Liver (tissue), 9 donors: ENCODE data around the gene CNTN1. TPM values are rescaled to one million over a fixed set of nuclear protein-coding genes. Genes with fewer than 3 reads are reported as not detected.

ENCODE experiments used
- DNase-seq: peaks from one replicate; pipeline ENCODE4 v3.0.0-alpha.2; 2017; ENCODE audit warnings: low spot score
- H3K27ac ChIP-seq, 2 donors: one replicate each; pipeline ENCODE4 v1.7.0; 2013; ENCODE audit warnings: inconsistent platforms in 2 of 2, low read length in 2 of 2, control low read depth in 1 of 2, low read depth in 1 of 2, mild to moderate bottlenecking in 1 of 2
- H3K27me3 ChIP-seq, 4 donors: one replicate each; pipeline versions ENCODE4 v1.6.1 to v1.7.0; 2013; ENCODE audit warnings: low read length in 3 of 4, inconsistent platforms in 1 of 4, mild to moderate bottlenecking in 1 of 4, moderate library complexity in 1 of 4; ENCODE audit not compliant: control insufficient read depth in 4 of 4, insufficient read depth in 4 of 4
- H3K36me3 ChIP-seq, 4 donors: one replicate each; pipeline versions ENCODE4 v1.6.1 to v1.7.0; 2013; ENCODE audit warnings: low read length in 3 of 4, mild to moderate bottlenecking in 3 of 4, low read depth in 1 of 4, moderate library complexity in 1 of 4; ENCODE audit not compliant: control insufficient read depth in 4 of 4, insufficient read depth in 3 of 4
- H3K4me1 ChIP-seq, 4 donors: one replicate each; pipeline versions ENCODE4 v1.6.1 to v1.7.0; 2013; ENCODE audit warnings: low read length in 3 of 4, mild to moderate bottlenecking in 3 of 4, moderate library complexity in 1 of 4; ENCODE audit not compliant: control insufficient read depth in 4 of 4, insufficient read depth in 4 of 4
- H3K4me3 ChIP-seq, 3 donors: one replicate each; pipeline versions ENCODE4 v1.6.1 to v1.7.0; 2013; ENCODE audit warnings: low read length in 3 of 3, control low read depth in 1 of 3, low read depth in 1 of 3, mild to moderate bottlenecking in 1 of 3
- H3K9ac ChIP-seq, 2 donors: one replicate each; pipeline ENCODE4 v1.7.0; 2013; ENCODE audit warnings: low read length in 2 of 2, mild to moderate bottlenecking in 2 of 2, moderate library complexity in 2 of 2, control low read depth in 1 of 2, low read depth in 1 of 2
- H3K9me3 ChIP-seq, 4 donors: one replicate each; pipeline versions ENCODE4 v1.6.1 to v1.7.0; 2013; ENCODE audit warnings: low read length in 3 of 4; ENCODE audit not compliant: control insufficient read depth in 4 of 4
- ATF3 ChIP-seq: IDR thresholded peaks from 2 replicates; pipeline ENCODE4 v1.6.1; 2016; ENCODE audit warnings: antibody characterized with exemption
- CTCF ChIP-seq: fragments of 150-350 bp; IDR thresholded peaks from 2 replicates; pipeline ENCODE4 v1.5.1; 2017; ENCODE audit warnings: improper control_type of control experiment, low read depth, low read length; ENCODE audit not compliant: missing input control
- EGR1 ChIP-seq, 2 donors: IDR thresholded peaks; 2 replicates each; pipeline ENCODE4 v1.6.1; 2016 to 2018; ENCODE audit warnings: antibody characterized with exemption in 2 of 2, low read depth in 2 of 2
- FOXA1 ChIP-seq: IDR thresholded peaks from 2 replicates; pipeline ENCODE4 v1.6.1; 2016; ENCODE audit warnings: antibody characterized with exemption
- FOXA2 ChIP-seq: IDR thresholded peaks from 2 replicates; pipeline ENCODE4 v1.6.1; 2016; ENCODE audit warnings: antibody characterized with exemption
- GABPA ChIP-seq, 2 donors: IDR thresholded peaks in 1 of 2; conservative IDR thresholded peaks in 1 of 2; 2 replicates each; pipeline ENCODE4 v1.6.1; 2016; ENCODE audit warnings: antibody characterized with exemption in 2 of 2, mild to moderate bottlenecking in 1 of 2, moderate library complexity in 1 of 2
- HNF4A ChIP-seq, 2 donors: conservative IDR thresholded peaks; 2 replicates each; pipeline ENCODE4 v1.6.1; 2016; ENCODE audit warnings: antibody characterized with exemption in 2 of 2, mild to moderate bottlenecking in 2 of 2
- HNF4G ChIP-seq: IDR thresholded peaks from 2 replicates; pipeline ENCODE4 v1.6.1; 2016; ENCODE audit warnings: antibody characterized with exemption
- JUND ChIP-seq, 2 donors: IDR thresholded peaks; 2 replicates each; pipeline ENCODE4 v1.6.1; 2016; ENCODE audit warnings: antibody characterized with exemption in 2 of 2
- NR2F2 ChIP-seq: IDR thresholded peaks from 2 replicates; pipeline ENCODE4 v1.6.1; 2016; ENCODE audit warnings: antibody characterized with exemption
- RAD21 ChIP-seq, 2 donors: IDR thresholded peaks; 2 replicates each; pipeline ENCODE4 v1.6.1; 2016; ENCODE audit warnings: antibody characterized with exemption in 2 of 2, mild to moderate bottlenecking in 2 of 2
- RXRA ChIP-seq, 2 donors: IDR thresholded peaks; 2 replicates each; pipeline ENCODE4 v1.6.1; 2017 to 2018; ENCODE audit warnings: antibody characterized with exemption in 2 of 2, mild to moderate bottlenecking in 1 of 2
- SP1 ChIP-seq: IDR thresholded peaks from 2 replicates; pipeline ENCODE4 v1.6.1; 2018; ENCODE audit warnings: antibody characterized with exemption, mild to moderate bottlenecking
- TAF1 ChIP-seq: conservative IDR thresholded peaks from 2 replicates; pipeline ENCODE4 v1.6.1; 2016; ENCODE audit warnings: antibody characterized with exemption, mild to moderate bottlenecking
- YY1 ChIP-seq: IDR thresholded peaks from 2 replicates; pipeline ENCODE4 v1.6.1; 2016; ENCODE audit warnings: antibody characterized with exemption, mild to moderate bottlenecking
- ZBTB33 ChIP-seq: IDR thresholded peaks from 2 replicates; pipeline ENCODE4 v1.6.1; 2016; ENCODE audit warnings: antibody characterized with exemption
- WGBS: extraction: QIAGEN DNeasy Blood & Tissue Kit; methylation state at CpG from one replicate; pipeline ENCODE4 v1.1.7; 2013; 5-methylcytosine and 5-hydroxymethylcytosine counted together
- polyA plus RNA-seq, 2 donors: library from polyadenylated mRNA; stranded (reverse) in 1 of 2; unstranded in 1 of 2; fragments of 200-250 nt in 1 of 2; fragments of >200 nt in 1 of 2; fragmentation: Nextera tagmentation in 1 of 2; extraction: Ambion mirVana in 1 of 2; gene quantifications; one replicate each; pipeline versions ENCODE4 v1.2.1 to v1.2.3, GENCODE V29; 2013 to 2015
- total RNA-seq, 2 donors: library from RNA; depleted of rRNA; stranded (reverse); fragments of >200 nt; gene quantifications; one replicate each; pipeline ENCODE4 v1.2.3, GENCODE V29; 2014
- TF ChIP-seq, protein P1 (sequence below): IDR thresholded peaks from 2 replicates; pipeline ENCODE4 v1.6.1; 2016; ENCODE audit warnings: antibody characterized with exemption
- TF ChIP-seq, protein P2 (sequence below): IDR thresholded peaks from 2 replicates; pipeline ENCODE4 v1.6.1; 2016; ENCODE audit warnings: antibody characterized with exemption, mild to moderate bottlenecking
- donor health status: healthy.
- donor health status: healthy.
- donor health status: healthy.
- donor health status: healthy.
- donor health status: healthy.

Gene CNTN1
- total and polyA plus RNA-seq, 4 donors = 0.03 to 1.2 (median 0.43) TPM

DNA sequence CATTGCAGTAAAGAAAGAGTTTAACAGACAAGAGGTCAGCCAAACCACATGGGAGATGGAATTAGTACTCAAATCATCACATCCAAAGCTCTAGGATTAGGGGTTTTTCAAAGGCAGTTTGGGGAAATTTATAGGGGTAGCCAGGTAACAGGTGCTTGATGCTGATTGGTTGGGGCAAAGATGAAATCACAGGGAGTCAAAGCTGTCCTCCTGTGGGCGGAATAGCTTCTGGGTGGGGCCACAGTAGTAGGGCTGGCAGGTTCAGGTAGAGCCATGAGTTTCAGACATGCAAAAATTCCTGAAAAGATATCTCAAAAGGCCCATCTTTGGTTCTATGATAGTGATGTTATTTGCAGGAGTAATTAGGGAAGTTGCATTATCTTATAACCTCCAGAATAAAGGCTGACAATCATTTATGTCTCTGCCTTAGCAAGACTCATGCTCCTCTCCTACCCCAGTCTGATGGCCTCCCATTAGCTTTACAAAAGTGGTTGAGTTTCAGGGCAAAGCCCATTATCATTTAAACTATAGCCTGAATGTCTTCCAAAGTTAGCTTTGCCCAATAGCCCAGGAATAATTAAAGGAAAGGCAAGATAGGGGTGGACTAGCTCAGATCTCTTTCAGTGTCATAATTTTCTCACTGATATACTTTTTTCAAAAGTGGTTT lies 42.1 kb upstream of the CNTN1 start:
- no peak for DNase-seq
- Histone ChIP-seq H3K9me3 (peaks cover 0 to 6% (median 1%) of the 10 kb centered on the region in 4 donors), H3K9ac (no peak overlapping the region), H3K36me3 (no peaks in the 10 kb centered on the region), H3K4me1 (no peaks in the 10 kb centered on the region), H3K4me3 (no peak overlapping the region), H3K27me3 (peaks cover 0 to 2% (median 0%) of the 10 kb centered on the region in 4 donors), H3K27ac (no peak overlapping the region)
- 62% methylated on average over 1 of the region's 1 CpG for WGBS
- no peak for TF ChIP-seq JUND (IDR thresholded peaks at IDR 0.05)
- TF ChIP-seq EGR1 (IDR thresholded peaks at IDR 0.05; ENCODE audit: low read depth in 2 of 2) = no peak
- TF ChIP-seq NR2F2 = no peak
- no peak for TF ChIP-seq CTCF
- TF ChIP-seq HNF4G = no peak
- no peak for TF ChIP-seq TAF1
- TF ChIP-seq RXRA (IDR thresholded peaks at IDR 0.05) = no peak
- TF ChIP-seq, protein P1, sequence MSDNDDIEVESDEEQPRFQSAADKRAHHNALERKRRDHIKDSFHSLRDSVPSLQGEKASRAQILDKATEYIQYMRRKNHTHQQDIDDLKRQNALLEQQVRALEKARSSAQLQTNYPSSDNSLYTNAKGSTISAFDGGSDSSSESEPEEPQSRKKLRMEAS = no peak
- TF ChIP-seq SP1 = no peak

- H3K9ac ChIP-seq = no peak overlapping the region
These were observed 36.8 kb upstream of the CNTN1 start for GRCh38 chr12:40655451-40655850.

More at GRCh38 chr12:40655451-40655850, 36.8 kb upstream of the CNTN1 start:
- no peaks in the 10 kb centered on the region for H3K36me3 ChIP-seq
- H3K4me3 ChIP-seq = no peak overlapping the region
- 77% methylated on average over 1 of the region's 1 CpG for WGBS
- no peak overlapping the region for H3K27ac ChIP-seq
- no peak for DNase-seq
- H3K4me1 ChIP-seq = no peaks in the 10 kb centered on the region
- no peaks in the 10 kb centered on the region for H3K27me3 ChIP-seq
- peaks cover 0 to 6% (median 1%) of the 10 kb centered on the region in 4 donors for H3K9me3 ChIP-seq
- TF ChIP-seq FOXA1 = no peak
- TF ChIP-seq RXRA (IDR thresholded peaks at IDR 0.05) = no peak
- no peak for TF ChIP-seq JUND (IDR thresholded peaks at IDR 0.05)
- TF ChIP-seq CTCF = no peak
- no peak for TF ChIP-seq HNF4G
- TF ChIP-seq RAD21 (IDR thresholded peaks at IDR 0.05) = no peak
- TF ChIP-seq SP1 = no peak
- TF ChIP-seq ZBTB33 = no peak
- TF ChIP-seq, protein P2, sequence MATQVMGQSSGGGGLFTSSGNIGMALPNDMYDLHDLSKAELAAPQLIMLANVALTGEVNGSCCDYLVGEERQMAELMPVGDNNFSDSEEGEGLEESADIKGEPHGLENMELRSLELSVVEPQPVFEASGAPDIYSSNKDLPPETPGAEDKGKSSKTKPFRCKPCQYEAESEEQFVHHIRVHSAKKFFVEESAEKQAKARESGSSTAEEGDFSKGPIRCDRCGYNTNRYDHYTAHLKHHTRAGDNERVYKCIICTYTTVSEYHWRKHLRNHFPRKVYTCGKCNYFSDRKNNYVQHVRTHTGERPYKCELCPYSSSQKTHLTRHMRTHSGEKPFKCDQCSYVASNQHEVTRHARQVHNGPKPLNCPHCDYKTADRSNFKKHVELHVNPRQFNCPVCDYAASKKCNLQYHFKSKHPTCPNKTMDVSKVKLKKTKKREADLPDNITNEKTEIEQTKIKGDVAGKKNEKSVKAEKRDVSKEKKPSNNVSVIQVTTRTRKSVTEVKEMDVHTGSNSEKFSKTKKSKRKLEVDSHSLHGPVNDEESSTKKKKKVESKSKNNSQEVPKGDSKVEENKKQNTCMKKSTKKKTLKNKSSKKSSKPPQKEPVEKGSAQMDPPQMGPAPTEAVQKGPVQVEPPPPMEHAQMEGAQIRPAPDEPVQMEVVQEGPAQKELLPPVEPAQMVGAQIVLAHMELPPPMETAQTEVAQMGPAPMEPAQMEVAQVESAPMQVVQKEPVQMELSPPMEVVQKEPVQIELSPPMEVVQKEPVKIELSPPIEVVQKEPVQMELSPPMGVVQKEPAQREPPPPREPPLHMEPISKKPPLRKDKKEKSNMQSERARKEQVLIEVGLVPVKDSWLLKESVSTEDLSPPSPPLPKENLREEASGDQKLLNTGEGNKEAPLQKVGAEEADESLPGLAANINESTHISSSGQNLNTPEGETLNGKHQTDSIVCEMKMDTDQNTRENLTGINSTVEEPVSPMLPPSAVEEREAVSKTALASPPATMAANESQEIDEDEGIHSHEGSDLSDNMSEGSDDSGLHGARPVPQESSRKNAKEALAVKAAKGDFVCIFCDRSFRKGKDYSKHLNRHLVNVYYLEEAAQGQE = no peak
- TF ChIP-seq ATF3 = no peak
- TF ChIP-seq GABPA (IDR thresholded peaks at IDR 0.05 in 1 of 2, conservative IDR thresholded peaks at IDR 0.05 in 1 of 2) = no peak
- TF ChIP-seq EGR1 (IDR thresholded peaks at IDR 0.05; ENCODE audit: low read depth in 2 of 2) = no peak
- TF ChIP-seq FOXA2 = no peak
- TF ChIP-seq HNF4A (conservative IDR thresholded peaks at IDR 0.05) = no peak
- no peak for TF ChIP-seq YY1
- TF ChIP-seq TAF1 = no peak
